GM10266 (cell line): ENCODE measurements around the gene KRT6A.
"Not testable (repeated sequence)": the region's sequence is repeated elsewhere in the genome, so short reads cannot be mapped to it uniquely, and the experiment has no call there.

Experiments
- DNase-seq: peaks from one replicate; pipeline ENCODE4 v3.0.0; 2012; ENCODE audit errors: extremely low spot score
- CTCF ChIP-seq: IDR thresholded peaks from 2 replicates; pipeline ENCODE4 v1.5.1; 2012; ENCODE audit warnings: mild to moderate bottlenecking, low read depth; ENCODE audit not compliant: control insufficient read depth, insufficient read depth; ENCODE audit errors: missing control alignments

Gene KRT6A

GRCh38 chr12:52494100-52494499 is 1.0 kb upstream of the KRT6A start:
- DNase-seq, result no peak
- TF ChIP-seq CTCF, result no peak

- DNase-seq, result not testable (repeated sequence)
Observed at GRCh38 chr12:52492405-52492804, 652 bp downstream of the KRT6A start.

- DNase-seq, result not testable (repeated sequence)
Observed at GRCh38 chr12:52491495-52491894, 1.6 kb downstream of the KRT6A start.

GRCh38 chr12:52488736-52489135 is 4.3 kb downstream of the KRT6A start:
- TF ChIP-seq CTCF, result no peak
- no peak for DNase-seq

GRCh38 chr12:52487744-52488443 is 5.2 kb downstream of the KRT6A start:
- DNase-seq, result not testable (repeated sequence)

GRCh38 chr12:52487211-52487610 is 5.8 kb downstream of the KRT6A start:
- DNase-seq, result no peak
- no peak for TF ChIP-seq CTCF

GRCh38 chr12:52486166-52487105 is 6.6 kb downstream of the KRT6A start:
- no peak for DNase-seq
- no peak for TF ChIP-seq CTCF

- DNase-seq, result no peak
- no peak for TF ChIP-seq CTCF
Observed at GRCh38 chr12:52480073-52480472, 13.0 kb downstream of the KRT6A start.
